IgD-negative memory B cell (primary cell): ENCODE data around the gene HM13. TPM values are rescaled to one million over a fixed set of nuclear protein-coding genes. Genes with fewer than 3 reads are reported as not detected.
"Not testable (repeated sequence)": the region's sequence is repeated elsewhere in the genome, so short reads cannot be mapped to it uniquely, and the experiment has no call there.

Experiments
- H3K27ac Mint-ChIP-seq, 3 donors: one replicate each; pipeline ENCODE4 v1.8.0; 2020 to 2022; ENCODE audit warnings: mild to moderate bottlenecking in 3 of 3, mixed read lengths in 3 of 3, moderate library complexity in 1 of 3
- H3K27me3 Mint-ChIP-seq: one replicate; pipeline ENCODE4 v1.8.0; 2021; ENCODE audit warnings: mixed read lengths
- H3K36me3 Mint-ChIP-seq: one replicate; pipeline ENCODE4 v1.8.0; 2020; ENCODE audit warnings: mild to moderate bottlenecking, mixed read lengths
- H3K4me1 Mint-ChIP-seq, 3 donors: one replicate each; pipeline ENCODE4 v1.8.0; 2020 to 2022; ENCODE audit warnings: mixed read lengths in 3 of 3, mild to moderate bottlenecking in 1 of 3
- H3K4me3 Mint-ChIP-seq, 4 donors: one replicate each; pipeline ENCODE4 v1.8.0; 2020 to 2022; ENCODE audit warnings: mild to moderate bottlenecking in 4 of 4, mixed read lengths in 4 of 4, moderate library complexity in 3 of 4
- H3K9me3 Mint-ChIP-seq, 3 donors: one replicate each; pipeline ENCODE4 v1.8.0; 2020 to 2021; ENCODE audit warnings: mixed read lengths in 3 of 3, mild to moderate bottlenecking in 1 of 3
- polyA plus RNA-seq: library from polyadenylated mRNA; unstranded; fragments of 300-500 nt; fragmentation: Illumina TruSeq; gene quantifications from one replicate; pipeline ENCODE4 v1.2.3, GENCODE V29; 2021

HM13 gene
- polyA plus RNA-seq, 1 donor from 2014 or later = 109 TPM

DNA sequence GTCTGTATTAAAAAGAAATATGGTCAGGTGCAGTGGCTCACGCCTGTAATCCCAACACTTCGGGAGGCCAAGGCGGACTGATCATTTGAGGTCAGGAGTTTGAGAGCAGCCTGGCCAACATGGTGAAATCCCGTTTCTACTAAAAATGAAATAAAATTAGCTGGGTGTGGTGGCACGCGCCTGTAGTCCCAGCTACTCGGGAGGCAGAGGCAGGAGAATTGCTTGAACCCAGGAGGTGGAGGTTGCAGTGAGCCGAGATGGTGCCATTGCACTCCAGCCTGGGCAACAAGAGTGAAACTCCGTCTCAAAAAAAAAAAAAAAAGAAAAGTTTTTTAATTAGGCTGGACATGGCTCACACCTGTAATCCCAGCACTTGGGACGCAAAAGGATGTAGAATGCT, 60.7 kb downstream of the HM13 start:
- not testable (repeated sequence) for H3K27me3 Mint-ChIP-seq, H3K36me3 Mint-ChIP-seq, H3K9me3 Mint-ChIP-seq, H3K4me3 Mint-ChIP-seq, H3K27ac Mint-ChIP-seq
- H3K4me1 Mint-ChIP-seq = peaks cover 10 to 23% (median 18%) of the 10 kb centered on the region in 3 donors

DNA sequence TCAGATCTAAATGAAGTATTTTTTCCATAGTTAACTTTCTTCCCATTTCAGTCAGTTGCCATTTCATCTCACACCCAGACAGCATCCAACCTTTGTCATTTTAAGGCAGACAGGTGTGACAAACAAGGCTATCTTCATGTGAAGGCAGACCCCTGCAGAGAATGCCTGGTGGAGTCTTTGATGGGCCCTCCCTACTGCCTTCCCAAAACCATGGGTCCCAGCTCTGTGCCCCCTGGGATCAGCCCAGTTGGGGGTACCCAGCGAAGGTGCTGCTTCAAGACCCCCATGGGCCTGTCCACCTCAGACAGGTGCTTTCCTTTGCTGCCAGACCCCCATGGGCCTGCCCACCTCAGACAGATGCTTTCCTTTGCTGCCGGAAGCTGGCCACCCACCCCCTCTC, 62.5 kb downstream of the HM13 start:
- Mint-ChIP-seq H3K4me3 (no peak overlapping the region), H3K27me3 (no peaks in the 10 kb centered on the region)

DNA sequence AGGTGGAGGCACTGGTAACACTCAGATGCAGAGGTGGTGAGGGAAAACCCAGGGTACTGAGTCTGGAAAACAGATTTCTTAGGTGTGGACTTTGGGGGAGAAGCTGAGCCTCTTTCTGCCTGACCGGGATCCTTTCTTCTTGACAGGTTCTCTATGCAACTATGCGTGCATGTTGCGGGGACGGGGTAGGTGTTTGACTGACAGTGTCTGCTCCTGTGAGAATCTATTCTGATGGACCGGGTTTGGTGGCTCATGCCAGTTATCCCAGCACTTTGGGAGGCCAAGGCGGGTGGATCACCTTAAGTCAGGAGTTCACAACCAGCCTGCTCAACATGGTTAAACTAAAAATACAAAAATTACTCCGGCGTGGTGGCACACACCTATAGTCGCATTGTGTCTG, 63.0 kb downstream of the HM13 start:
- H3K27me3 Mint-ChIP-seq = no peaks in the 10 kb centered on the region
- H3K4me3 Mint-ChIP-seq = peak overlapping the region in 1 of 4 donors; percentile 58
- H3K36me3 Mint-ChIP-seq = no peaks in the 10 kb centered on the region
- H3K4me1 Mint-ChIP-seq = peaks cover 7 to 16% (median 12%) of the 10 kb centered on the region in 3 donors
- H3K27ac Mint-ChIP-seq = no peak overlapping the region
- no peaks in the 10 kb centered on the region for H3K9me3 Mint-ChIP-seq

More for the DNA sequence above, 62.5 kb downstream of the HM13 start:
- Mint-ChIP-seq H3K27ac (peak overlapping the region in 1 of 3 donors; percentile 59), H3K4me1 (peaks cover 10 to 18% (median 15%) of the 10 kb centered on the region in 3 donors), H3K36me3 (no peaks in the 10 kb centered on the region), H3K9me3 (no peaks in the 10 kb centered on the region)

DNA sequence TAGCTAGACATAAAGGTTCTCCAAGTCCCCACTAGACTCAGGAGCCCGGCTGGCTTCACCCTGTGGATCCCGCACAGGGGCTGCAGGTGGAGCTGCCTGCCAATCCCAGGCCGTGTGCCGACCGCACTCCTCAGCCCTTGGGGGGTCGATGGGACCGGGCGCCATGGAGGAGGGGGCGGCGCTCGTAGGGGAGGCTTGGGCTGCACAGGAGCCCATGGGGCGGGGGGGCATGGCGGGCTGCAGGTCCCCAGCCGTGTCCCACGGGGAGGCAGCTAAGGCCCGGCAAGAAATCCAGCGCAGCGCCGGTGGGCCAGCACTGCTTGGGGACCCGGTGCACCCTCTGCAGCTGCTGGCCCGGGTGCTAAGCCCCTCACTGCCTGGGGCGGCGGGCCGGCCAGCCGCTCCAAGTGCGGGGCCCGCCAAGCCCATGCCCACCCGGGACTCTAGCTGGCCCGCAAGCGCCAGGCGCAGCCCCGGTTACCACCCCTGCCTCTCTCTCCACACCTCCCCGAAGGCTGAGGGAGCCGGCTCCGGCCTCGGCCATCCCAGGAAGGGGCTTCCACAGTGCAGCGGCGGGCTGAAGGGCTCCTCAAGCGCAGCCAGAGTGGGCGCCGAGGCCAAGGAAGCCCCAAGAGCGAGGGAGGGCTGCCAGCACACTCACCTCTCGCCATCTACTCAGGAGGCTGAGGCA, 64.4 kb downstream of the HM13 start:
- H3K9me3 Mint-ChIP-seq = no peaks in the 10 kb centered on the region
- no peaks in the 10 kb centered on the region for H3K27me3 Mint-ChIP-seq
- peaks cover 5 to 6% (median 6%) of the 10 kb centered on the region in 3 donors for H3K4me1 Mint-ChIP-seq
- H3K4me3 Mint-ChIP-seq = no peak overlapping the region
- no peaks in the 10 kb centered on the region for H3K36me3 Mint-ChIP-seq
- H3K27ac Mint-ChIP-seq = peak overlapping the region in 1 of 3 donors; percentile 62

DNA sequence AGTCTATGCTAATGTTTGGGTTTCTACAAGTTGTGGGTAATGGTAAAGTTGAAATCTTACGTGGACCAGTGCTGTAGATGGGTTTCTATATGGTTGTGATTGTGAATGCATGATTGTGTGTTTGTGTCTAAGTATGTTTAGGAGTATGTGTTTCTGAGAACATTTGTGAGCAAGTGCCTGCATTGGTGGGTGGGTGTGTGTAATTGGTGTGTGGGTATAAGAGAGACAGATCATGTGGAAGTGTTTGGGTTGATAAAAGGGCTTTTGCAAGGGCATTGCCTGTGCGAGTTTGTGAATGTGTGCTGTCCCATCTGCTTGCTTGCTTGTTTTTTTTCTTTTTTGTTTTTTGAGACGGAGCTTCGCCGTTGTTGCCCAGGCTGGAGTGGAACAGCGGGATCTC, 65.0 kb downstream of the HM13 start:
- peak overlapping the region in 1 of 3 donors; percentile 89 for H3K27ac Mint-ChIP-seq

DNA sequence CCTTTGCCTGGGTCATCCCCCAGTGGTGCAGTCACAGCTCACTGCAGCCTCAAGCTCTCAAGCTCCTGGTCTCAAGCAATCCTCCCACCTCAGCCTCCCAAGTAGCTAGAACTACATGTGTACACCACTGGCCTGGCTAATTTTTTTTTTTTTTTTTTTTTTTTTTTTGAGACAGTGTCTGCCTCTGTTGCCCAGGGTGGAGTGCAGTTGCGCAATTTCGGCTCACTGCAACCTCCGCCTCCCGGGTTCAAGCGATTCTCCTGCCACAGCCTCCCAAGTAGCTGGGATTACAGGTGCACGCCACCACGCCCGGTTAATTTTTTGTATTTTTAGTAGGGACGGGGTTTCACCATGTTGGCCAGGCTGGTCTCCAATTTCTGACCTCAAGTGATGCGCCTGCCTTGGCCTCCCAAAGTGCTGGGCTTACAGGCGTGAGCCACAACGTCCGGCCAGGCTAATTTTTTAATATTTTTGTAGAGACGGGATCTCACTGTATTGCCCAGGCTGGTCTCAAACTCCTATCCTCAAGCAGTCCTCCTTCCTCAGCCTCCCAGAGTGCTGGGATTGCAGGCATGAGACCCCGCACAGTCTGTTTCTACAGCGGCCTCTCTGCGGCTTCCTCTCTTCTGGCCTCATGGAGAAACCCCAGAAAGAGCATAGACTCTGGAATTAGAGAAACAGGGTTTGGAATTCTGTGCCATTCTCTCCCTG, 65.9 kb downstream of the HM13 start:
- H3K36me3 Mint-ChIP-seq, H3K4me3 Mint-ChIP-seq, H3K27me3 Mint-ChIP-seq, H3K4me1 Mint-ChIP-seq, H3K9me3 Mint-ChIP-seq: not testable (repeated sequence)
- H3K27ac Mint-ChIP-seq = peak overlapping the region in 1 of 3 donors; percentile 19

More for the DNA sequence above, 65.0 kb downstream of the HM13 start:
- no peaks in the 10 kb centered on the region for H3K36me3 Mint-ChIP-seq
- no peaks in the 10 kb centered on the region for H3K27me3 Mint-ChIP-seq
- H3K4me3 Mint-ChIP-seq = no peak overlapping the region
- H3K9me3 Mint-ChIP-seq = no peaks in the 10 kb centered on the region
- no peaks in the 10 kb centered on the region for H3K4me1 Mint-ChIP-seq

DNA sequence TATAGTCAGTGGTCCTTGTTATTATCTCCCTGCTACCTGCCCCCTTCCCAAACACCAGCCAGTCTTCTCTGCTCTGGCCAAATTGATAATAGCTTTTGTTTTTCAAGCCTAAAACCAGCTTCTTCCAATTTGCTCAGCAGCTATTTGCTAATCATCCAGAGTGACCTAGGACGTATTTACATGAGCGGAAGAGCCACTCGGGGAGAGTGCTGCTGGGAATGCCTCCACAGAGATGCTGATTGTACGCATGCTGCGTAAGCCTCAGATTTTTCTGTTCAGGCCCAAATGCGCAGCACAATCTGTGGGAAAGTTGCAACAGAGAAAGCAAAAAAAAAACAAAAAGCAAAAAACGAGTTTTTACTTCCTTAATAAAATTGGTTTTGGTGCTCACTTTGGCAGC, 66.5 kb downstream of the HM13 start:
- Mint-ChIP-seq H3K9me3 (no peaks in the 10 kb centered on the region), H3K36me3 (no peaks in the 10 kb centered on the region), H3K27ac (no peak overlapping the region), H3K4me1 (no peaks in the 10 kb centered on the region), H3K27me3 (peaks cover 2% of the 10 kb centered on the region), H3K4me3 (no peak overlapping the region)

DNA sequence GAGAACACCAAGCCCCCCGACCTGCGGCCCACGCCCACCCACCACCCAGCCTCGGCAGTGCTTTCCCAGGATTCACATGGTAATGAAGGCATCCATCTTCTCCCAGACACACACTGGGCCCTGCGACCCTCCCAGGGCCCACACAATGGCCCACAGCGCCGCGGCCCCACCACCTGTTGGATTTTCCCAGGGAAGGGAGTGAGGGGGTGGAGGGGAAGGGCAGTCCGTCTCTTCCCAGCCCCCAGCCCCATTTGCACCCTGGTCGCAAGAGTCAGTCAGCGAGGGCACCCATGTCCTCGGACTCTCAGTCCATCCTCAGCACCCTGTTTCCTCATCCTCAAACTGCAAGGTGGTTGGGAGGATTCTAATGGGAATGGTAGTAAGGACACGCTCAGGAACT, 67.1 kb downstream of the HM13 start:
- Mint-ChIP-seq H3K27ac (no peak overlapping the region), H3K9me3 (peaks cover 0 to 1% (median 0%) of the 10 kb centered on the region in 3 donors), H3K36me3 (no peaks in the 10 kb centered on the region), H3K4me1 (no peaks in the 10 kb centered on the region), H3K27me3 (peaks cover 3% of the 10 kb centered on the region), H3K4me3 (no peak overlapping the region)

DNA sequence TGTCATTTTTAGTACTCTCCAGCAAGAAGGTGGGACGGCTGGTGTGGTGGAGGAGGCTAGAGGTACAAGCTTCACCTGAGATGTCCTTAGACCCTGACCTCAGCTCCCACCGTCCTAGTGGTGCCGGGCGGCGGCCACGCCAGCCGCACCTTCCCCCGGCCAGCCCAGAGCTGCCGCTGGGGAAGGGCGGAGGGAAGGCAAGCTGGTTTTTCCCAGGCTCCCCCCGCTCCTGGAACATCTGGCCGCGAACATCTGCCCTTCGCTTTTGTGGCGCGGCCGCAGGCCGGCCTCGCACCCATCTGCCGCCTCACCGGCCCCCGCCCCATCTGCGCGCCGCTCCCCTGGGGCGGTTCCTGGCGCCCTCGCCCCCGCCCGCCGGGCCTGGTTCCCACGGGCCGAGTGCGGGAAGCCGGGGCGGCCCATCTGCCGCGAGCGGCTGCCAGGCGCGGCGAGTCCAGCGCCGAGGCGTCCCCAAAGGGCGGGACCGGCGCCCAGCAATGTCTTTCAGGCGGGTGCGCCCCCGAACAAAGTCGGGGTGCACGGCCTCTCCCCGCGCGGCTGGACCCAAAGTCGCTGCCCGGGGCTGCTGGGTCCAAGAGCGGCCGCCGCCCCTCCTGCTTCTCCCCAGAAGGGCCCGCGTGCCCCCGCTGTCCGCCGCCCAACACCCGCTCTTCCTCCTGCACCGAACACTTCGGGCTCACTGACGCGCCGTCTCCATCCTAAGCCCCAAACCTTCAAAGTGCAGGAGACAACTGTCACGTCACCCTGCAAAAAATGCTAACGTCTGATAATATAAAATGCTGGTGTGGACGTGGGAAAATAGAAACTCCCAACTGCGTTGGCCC, 73.5 kb downstream of the HM13 start:
- no peaks in the 10 kb centered on the region for H3K36me3 Mint-ChIP-seq
- peaks cover 0 to 2% (median 0%) of the 10 kb centered on the region in 3 donors for H3K9me3 Mint-ChIP-seq
- peak overlapping the region in 1 of 3 donors; percentile 29 for H3K27ac Mint-ChIP-seq
- peaks cover 16% of the 10 kb centered on the region for H3K27me3 Mint-ChIP-seq
- H3K4me3 Mint-ChIP-seq = peak overlapping the region; percentile 81 to 89 (median 82)
- peaks cover 5 to 7% (median 5%) of the 10 kb centered on the region in 3 donors for H3K4me1 Mint-ChIP-seq

DNA sequence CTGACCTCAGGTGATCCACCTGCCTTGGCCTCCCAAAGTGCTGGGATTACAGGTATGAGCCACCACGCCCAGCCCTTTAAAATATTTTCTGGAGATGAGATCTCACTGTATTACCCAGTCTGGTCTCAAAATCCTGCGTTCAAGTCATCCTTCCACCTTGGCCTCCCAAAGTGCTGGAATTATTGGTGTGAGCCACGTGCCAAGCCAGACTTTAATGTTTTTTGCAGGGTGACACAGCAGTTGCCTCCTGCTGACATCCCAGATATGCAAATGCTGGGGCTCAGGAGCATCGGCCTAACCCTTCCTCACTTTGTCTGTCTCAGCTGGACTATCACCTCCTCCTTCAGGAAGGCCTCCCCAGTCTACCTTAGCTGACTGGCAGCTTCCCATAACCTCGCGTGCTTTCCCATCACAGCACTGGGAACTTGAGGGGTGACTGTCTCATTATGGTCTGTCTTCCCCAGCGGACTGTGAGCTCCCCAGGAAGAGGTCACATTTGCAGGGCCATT, 76.5 kb downstream of the HM13 start:
- Mint-ChIP-seq H3K27me3 (peaks cover 17% of the 10 kb centered on the region), H3K4me1 (peaks cover 5 to 7% (median 5%) of the 10 kb centered on the region in 3 donors), H3K36me3 (no peaks in the 10 kb centered on the region)

DNA sequence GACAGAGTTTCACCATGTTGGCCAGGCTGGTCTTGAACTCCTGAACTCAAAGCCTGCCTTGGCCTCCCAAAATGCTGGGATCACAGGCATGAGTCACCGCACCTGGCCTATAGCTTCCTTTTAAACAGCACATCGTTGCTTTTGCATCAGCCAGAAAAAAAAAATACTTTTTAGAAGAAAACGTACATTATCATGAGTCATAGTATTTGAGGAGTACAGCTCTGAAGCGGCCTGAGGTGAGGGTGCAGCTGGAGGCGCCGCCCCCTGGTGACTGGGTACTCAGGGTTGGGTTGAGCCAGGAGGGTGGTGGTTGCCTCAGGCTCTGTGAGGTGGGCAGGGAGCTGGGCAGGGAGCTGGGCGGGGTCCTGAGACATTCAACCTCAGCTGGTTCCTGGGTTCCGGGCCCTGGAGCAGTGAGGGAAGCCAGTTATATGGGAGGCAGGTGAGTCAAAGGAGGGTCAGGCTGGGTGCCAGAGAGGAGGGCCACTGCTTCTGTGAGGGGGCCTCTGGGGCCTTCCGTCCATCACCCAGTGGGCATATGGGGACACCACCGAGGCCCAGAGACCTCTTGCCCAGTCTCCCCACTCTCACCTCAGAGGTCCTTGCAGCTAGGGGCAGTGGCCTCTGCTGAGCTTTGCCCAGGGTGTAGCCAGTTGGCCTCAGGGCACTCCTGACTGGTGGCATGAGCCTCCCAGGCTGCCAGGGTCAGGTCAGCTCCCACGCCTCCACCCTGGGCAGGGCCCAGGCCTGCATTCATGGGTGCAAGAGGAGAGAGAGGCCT, 79.2 kb downstream of the HM13 start:
- no peaks in the 10 kb centered on the region for H3K9me3 Mint-ChIP-seq
- no peaks in the 10 kb centered on the region for H3K36me3 Mint-ChIP-seq

More for the DNA sequence above, 76.5 kb downstream of the HM13 start:
- Mint-ChIP-seq H3K27ac (no peak overlapping the region), H3K9me3 (peaks cover 0 to 2% (median 0%) of the 10 kb centered on the region in 3 donors), H3K4me3 (no peak overlapping the region)

DNA sequence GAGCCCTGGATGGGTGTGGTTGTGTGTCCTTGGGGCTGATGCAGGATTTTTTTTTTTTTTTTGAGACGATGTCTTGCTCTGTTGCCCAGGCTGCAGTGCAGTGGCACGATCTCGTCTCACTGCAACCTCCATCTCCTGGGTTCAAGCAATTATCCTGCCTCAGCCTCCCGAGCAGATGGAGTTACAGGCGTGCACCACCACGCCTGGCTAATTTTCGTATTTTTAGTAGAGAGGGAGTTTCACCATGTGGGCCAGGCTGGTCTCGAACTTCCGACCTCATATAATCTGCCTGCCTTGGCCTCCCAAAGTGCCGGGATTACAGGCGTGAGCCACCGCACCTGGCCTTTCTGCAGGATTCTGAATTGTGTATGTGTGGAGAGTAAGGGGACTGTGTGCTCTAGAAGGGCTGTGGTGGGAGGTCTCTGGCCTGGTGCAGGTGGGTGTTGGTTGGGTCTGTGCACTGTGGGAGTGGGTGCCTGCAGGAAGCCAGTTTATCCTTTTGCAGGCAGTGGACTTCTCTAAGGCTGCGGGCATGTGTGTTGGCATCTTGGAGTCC, 79.8 kb downstream of the HM13 start:
- Mint-ChIP-seq H3K27ac (no peak overlapping the region), H3K27me3 (peaks cover 3% of the 10 kb centered on the region), H3K36me3 (no peaks in the 10 kb centered on the region), H3K4me3 (no peak overlapping the region), H3K4me1 (no peaks in the 10 kb centered on the region), H3K9me3 (no peaks in the 10 kb centered on the region)

More for the DNA sequence above, 79.2 kb downstream of the HM13 start:
- H3K4me1 Mint-ChIP-seq = peaks cover under 1 to 1% (median under 1%) of the 10 kb centered on the region in 3 donors
- peaks cover 9% of the 10 kb centered on the region for H3K27me3 Mint-ChIP-seq
- H3K27ac Mint-ChIP-seq = no peak overlapping the region
- no peak overlapping the region for H3K4me3 Mint-ChIP-seq

DNA sequence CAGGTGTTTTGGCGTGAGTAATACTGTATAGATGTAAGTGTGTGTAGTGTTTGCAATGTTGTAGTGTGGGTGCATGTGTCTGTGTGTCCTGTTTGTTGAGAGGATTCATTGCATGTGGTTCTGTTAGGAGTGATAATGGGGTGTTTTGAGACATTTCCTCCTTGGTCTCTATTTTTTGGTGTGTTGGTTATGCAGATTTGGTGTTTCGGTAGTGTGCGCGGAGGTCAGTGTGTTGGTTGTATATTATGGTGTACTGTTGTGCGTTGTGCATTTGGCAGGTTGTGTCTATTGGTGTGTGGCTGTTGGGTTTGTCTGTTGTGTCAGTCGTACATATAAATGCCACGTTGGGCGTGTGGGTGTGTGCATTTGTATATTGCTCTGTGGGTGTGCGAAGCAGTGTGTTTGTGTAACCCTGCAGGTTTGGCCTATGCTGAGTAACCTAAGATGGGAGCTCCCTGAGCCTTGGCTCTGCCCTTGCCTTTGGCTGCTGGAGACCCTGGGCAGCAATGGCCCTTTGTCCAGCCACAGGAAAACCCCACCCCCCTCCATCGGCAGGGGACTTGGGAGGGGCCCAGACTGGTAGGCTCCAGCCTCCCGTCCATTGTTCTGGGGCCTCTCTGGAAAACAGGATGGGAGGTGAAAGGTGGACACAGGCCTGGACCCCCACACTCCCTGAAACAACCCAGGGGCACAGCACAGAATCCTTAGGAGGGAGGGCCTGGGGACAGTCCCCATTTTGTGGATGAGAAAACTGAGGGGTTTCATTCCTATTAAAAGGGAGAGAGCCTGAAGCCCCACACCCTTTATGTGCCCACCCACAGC, 80.5 kb downstream of the HM13 start:
- H3K4me3 Mint-ChIP-seq = no peak overlapping the region
- H3K4me1 Mint-ChIP-seq = no peaks in the 10 kb centered on the region
- H3K27ac Mint-ChIP-seq = no peak overlapping the region
- H3K36me3 Mint-ChIP-seq = no peaks in the 10 kb centered on the region
- H3K9me3 Mint-ChIP-seq = no peaks in the 10 kb centered on the region
- peaks cover 3% of the 10 kb centered on the region for H3K27me3 Mint-ChIP-seq
